ENCODE data around the gene ATP5PD. TPM values are rescaled to one million over a fixed set of nuclear protein-coding genes. Genes with fewer than 3 reads are reported as not detected.
A peak's percentile ranks its signal among the peaks of the same experiment; 100 is the strongest.

Gene ATP5PD
- total and polyA plus RNA-seq, 2 of the 8 experiments (the other 6 are each of a cell fraction or from before 2014, with no cell fraction given): 335 to 407 TPM

DNA sequence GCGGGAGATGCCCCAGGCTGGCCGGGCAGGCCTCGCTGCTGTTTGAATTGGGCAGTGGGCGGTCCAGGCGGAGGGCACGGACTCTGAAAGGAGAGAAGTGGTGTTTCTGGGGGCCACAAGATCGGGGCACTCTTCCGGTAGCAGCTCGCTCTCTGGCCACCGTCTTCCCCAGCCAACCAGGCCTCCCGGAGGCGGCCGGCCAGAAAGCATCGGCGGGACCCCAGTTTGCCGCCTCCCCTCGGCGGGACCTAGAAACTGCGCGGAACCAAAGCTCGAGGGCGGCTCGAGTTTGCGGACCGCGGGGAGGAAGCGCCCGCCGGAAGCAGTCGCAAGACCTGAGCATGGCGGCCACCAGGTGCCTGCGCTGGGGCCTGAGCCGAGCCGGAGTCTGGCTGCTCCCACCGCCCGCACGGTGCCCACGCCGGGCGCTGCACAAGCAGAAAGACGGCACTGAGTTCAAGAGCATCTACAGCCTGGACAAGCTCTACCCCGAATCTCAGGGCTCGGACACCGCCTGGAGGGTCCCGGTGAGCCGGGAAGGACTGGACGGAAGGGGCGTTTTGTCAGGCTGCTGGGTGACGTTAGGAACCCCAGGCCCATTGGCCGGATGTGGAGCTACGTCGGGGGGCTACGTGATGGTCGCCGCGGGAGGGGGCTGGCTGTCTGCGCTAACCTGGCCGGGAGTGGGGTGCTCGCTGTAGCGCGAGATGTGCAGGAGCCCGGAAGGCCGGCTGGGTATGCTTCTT, 34.2 kb downstream of the ATP5PD start, which contains the start of gene MRPL58 (continued):
- TF ChIP-seq SP4 (IDR thresholded peaks at IDR 0.05; ENCODE audit: low read length) (peak; percentile 83; the same call in 1 of the 2 replicates), KDM1A (IDR thresholded peaks at IDR 0.05; ENCODE audit: borderline replicate concordance, low read length) (no peak), MAX (IDR thresholded peaks at IDR 0.05) (peak; percentile 77), CBX8 (IDR thresholded peaks at IDR 0.05; ENCODE audit: borderline replicate concordance, low read depth, low read length) (no peak), CHD1 (IDR thresholded peaks at IDR 0.05; ENCODE audit: low read depth, low read length) (no peak), TCF12 (IDR thresholded peaks at IDR 0.05; ENCODE audit: low read depth, low read length) (0 out of 2 replicates have a peak, but pooled peaks have one; percentile 32), KDM5A (IDR thresholded peaks at IDR 0.05; ENCODE audit: low read length) (peak; percentile 91), HDAC6 (IDR thresholded peaks at IDR 0.05; ENCODE audit: low read depth, low read length) (no peak), EP300 (IDR thresholded peaks at IDR 0.05; ENCODE audit: borderline replicate concordance in 1 of 2, low read depth in 2 of 2, low read length in 2 of 2) (peak in 1 of 2 experiments; percentile 60; a peak in 1 of 3 replicates)
